ENCODE data around the gene R3HDM4.

GRCh38 chr19:892894-893689 lies 19.9 kb downstream of the R3HDM4 start, which contains the start of the genes MED16 and RNU6-9:
- TF ChIP-seq CTCF (IDR thresholded peaks at IDR 0.05) (peak in 1 of 3 donors; percentile 12), EP300 (IDR thresholded peaks at IDR 0.05) (peak; percentile 77), POLR2A (IDR thresholded peaks at IDR 0.05) (peak; percentile 72)
